Measurements from ENCODE around the gene LIN7A.
"Not testable (repeated sequence)": the region's sequence is repeated elsewhere in the genome, so short reads cannot be mapped to it uniquely, and the experiment has no call there.

LIN7A gene

GRCh38 chr12:80811957-80812708 lies 125.6 kb downstream of the LIN7A start:
- DNase-seq (ENCODE audit: low read depth in 1 of 2, low spot score in 1 of 2), result no peak

GRCh38 chr12:80810874-80811273 lies 126.9 kb downstream of the LIN7A start:
- no peak for DNase-seq (ENCODE audit: low read depth in 1 of 2, low spot score in 1 of 2)

DNA sequence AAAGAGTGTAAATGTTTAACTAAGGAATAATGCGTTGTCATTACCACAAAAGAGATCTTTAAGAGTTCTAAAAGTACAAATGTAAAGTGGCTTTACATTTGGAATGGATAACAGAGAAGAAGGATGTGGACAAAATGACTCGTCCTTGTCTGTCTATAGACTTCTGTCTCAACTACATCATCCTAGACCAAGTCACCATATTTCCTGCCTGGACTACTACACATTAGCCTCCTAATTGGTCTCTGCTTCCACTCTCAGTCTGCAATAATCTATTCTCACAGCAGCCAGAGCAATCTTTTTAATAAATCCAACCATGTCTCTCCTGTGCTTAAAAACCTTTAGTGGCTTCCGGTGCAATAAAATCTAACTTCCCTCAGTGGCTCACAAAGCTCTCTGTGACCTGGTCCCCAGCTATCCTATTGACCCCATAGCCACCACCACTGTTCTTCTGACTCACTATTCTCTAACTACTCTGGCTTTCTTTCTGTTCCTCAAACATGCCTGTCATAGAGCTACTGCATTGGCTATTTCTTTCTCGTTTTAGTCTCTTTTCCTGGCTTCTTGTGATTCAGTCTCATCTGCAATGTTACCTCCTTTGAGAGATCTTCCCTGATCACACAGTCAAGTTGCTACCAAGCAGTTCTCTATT lies 130.0 kb downstream of the LIN7A start:
- DNase-seq (ENCODE audit: low read depth in 1 of 2, low spot score in 1 of 2), result no peak

- DNase-seq (ENCODE audit: low read depth in 1 of 2, low spot score in 1 of 2), result no peak
Measured at GRCh38 chr12:80805106-80805505, 132.6 kb downstream of the LIN7A start.

DNA sequence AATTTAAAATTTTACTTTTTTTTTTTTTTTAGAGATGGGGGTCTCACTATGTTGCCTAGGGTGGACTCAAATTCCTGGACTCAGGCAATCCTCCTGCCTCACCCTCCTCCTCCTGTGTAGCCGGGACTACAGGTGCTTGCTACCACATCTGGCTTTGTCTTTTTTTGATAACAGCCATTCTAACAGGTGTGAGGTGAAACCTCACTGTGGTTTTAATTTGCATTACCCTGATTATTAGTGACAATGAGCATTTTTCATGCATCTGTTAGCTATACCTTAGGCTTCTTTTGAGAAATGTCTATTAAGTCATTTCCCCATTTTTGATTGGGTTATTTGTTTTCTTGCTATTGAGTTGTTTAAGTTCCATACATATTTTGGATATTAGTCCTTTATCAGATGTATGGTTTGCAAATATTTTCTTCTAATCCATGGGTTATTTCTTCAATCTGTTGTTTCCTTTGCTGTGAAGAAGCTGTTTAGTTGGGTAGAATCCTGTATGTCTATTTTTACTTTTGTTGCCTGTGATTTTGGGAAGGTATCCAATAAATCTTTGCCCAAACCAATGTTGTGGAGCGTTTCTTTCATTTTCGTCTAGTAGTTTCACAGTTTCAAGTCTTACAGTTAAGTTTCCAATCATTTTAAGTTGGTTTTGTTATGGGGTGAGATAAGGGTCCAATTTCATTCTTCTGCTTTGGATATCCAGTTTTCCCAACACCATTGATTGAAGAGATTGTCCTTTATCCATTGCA lies 134.9 kb downstream of the LIN7A start:
- no peak for DNase-seq (ENCODE audit: low read depth in 1 of 2, low spot score in 1 of 2)

GRCh38 chr12:80798281-80798680 lies 139.5 kb downstream of the LIN7A start:
- DNase-seq (ENCODE audit: low read depth in 1 of 2, low spot score in 1 of 2), result no peak

DNA sequence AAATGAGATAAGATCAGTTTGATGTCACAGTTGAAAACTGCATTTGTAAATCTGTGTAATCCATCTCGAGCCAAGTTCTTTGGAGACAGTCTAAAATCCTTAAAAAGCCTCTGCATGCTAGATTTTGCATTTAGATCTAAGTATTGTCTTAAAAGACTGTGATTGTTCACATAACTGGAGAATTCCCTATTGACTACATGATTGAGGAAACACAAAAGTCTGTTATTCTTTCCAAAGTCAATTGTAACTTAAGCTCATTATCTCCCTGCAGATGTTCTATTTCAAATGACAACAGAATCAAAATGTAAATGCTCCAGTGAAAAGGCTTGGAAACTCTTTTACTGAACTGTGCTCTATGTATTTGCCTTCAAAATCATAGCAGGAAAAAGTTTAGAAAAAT lies 143.2 kb downstream of the LIN7A start:
- DNase-seq (ENCODE audit: low read depth in 1 of 2, low spot score in 1 of 2), result no peak

DNA sequence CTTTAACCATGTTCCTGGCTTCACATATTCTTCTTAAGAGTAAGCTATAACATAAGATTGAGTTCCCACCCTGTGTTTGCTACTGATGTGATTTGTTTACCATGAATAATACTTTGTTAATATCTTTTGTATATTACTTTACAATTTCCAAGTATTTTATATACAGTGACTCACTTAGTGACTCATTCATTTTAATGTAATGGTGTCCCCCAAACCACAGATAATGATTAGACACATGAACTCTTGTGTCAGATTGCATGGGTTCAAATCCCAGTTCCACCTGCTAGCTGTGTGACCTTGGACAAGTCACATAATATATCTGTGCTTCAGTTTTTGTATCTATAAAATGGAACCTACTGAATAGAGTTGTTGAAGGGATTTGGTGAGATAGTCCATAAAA lies 144.9 kb downstream of the LIN7A start:
- DNase-seq (ENCODE audit: low read depth in 1 of 2, low spot score in 1 of 2), result no peak

DNA sequence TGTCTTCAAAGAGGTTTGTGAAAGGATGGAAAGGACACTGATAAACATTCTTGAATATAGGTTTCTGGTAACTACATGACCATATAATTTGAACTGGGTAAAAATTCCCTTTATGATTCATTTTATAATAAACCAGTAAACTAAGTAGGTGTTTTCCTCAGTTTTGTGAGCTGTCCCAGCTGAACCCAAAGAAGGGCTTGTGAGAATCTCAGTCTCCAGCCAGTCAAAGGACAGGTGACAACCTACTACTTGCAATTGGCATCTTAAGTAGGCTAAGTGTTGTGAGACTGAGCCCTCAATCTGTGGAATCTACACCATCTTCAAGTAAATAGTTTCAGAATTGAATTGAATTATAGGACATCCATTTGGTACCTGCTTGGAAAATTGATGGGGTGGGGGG lies 145.9 kb downstream of the LIN7A start:
- DNase-seq (ENCODE audit: low read depth in 1 of 2, low spot score in 1 of 2), result no peak

DNA sequence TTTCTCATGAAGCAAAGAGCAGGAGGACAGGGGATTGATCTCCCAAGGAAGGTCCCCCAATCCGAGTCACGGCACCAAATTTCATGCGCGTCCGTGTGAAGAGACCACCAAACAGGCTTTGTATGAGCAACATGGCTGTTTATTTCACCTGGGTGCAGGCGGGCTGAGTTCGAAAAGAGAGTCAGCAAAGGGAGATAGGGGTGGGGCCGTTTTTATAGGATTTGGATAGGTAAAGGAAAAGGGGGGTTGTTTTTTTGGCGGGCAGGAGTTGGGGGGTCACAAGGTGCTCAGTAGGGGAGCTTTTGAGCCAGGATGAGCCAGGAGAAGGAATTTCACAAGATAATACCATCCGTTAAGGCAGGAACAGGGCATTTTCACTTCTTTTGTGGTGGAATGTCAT lies 149.3 kb downstream of the LIN7A start:
- not testable (repeated sequence) for DNase-seq (ENCODE audit: low read depth in 1 of 2, low spot score in 1 of 2)

GRCh38 chr12:80782963-80783470 lies 154.7 kb downstream of the LIN7A start:
- DNase-seq (ENCODE audit: low read depth in 1 of 2, low spot score in 1 of 2), result not testable (repeated sequence)

DNA sequence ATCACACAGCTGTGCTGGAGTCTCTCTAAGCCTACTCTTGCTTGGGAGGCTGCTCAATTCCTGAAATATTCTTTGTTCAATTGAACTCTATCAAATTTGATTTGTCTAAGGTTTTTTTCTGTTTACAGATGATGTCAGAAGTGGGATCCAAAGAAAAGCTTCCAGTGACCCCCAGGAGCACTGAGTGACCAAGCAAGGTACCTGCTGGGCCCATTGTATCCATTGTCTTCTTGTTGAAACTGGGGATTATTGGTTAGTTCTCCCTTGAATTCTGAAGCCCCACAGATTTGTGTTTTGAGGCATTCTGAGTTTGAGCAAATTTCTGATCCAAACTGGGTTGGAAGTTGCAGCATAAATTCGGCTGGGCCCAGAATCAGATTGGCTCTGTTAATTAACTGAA lies 156.4 kb downstream of the LIN7A start:
- DNase-seq (ENCODE audit: low read depth in 1 of 2, low spot score in 1 of 2), result no peak

DNA sequence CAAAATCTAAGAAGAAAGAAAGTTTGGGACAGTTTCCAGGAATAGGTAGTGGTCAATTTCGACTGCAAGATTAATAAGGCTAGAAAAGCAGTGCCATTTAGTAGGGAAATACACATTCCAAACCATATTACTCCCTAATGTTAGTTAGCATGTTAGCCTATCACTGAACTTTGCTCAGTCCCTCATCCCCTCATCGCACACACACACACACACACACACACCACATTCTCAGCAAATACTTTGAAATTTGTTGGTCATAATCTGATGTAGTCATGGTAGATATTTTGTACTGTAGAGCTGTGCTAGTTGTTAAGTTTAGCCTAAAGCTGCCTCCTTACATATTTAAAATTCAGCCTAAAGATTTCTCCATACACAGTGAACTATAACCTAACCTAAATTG lies 157.0 kb downstream of the LIN7A start:
- DNase-seq (ENCODE audit: low read depth in 1 of 2, low spot score in 1 of 2), result no peak

DNA sequence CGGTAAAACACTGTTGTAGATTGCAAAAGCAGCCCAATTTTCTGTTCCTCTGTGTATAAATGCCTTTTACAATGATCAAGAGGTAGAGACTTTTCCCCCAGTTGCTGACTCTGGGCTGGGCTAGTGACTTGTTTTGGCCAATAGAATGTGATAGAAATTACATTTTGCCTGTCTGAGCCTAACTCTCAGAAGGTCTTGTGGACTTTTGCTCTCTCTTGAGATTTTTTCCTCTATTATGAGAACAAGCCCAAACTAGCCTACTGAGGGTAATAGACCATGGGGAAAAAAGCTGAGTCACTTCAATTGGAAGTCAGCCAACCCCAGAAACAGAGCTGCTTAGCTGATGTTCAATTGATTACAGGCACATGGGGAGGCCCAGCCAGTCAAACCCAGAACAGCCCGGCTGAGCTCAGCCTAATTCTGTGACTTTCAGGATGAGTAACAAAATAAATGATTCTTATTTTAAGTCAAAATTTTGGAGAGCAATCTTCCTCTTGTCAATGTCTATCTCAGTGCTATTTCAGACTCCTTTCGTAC lies 159.7 kb downstream of the LIN7A start:
- no peak for DNase-seq (ENCODE audit: low read depth in 1 of 2, low spot score in 1 of 2)

DNA sequence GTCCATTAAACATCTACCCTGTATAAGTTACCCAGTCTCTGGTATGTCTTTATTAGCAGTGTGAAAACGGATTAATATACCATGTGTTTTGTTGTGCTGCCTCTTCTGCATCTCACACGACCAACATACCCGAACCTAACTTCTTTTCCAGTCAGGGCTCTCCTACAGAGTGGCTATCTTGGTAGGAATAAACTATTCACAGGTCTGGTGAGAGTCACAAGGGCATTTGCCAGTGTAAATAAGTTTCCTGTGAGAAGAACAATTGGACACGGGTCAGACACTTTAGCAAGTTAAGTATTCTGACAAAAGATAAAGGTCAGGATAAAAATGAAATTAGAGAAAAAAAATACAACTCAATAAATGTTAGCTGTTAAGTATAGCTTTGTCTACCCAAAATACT lies 160.1 kb downstream of the LIN7A start:
- DNase-seq (ENCODE audit: low read depth in 1 of 2, low spot score in 1 of 2), result no peak

- no peak for DNase-seq (ENCODE audit: low read depth in 1 of 2, low spot score in 1 of 2)
Measured at GRCh38 chr12:80776706-80777105, 161.0 kb downstream of the LIN7A start.

- no peak for DNase-seq (ENCODE audit: low read depth in 1 of 2, low spot score in 1 of 2)
Measured at GRCh38 chr12:80770958-80771357, 166.8 kb downstream of the LIN7A start.

- no peak for DNase-seq (ENCODE audit: low read depth in 1 of 2, low spot score in 1 of 2)
Measured at GRCh38 chr12:80769553-80770140, 168.1 kb downstream of the LIN7A start.

DNA sequence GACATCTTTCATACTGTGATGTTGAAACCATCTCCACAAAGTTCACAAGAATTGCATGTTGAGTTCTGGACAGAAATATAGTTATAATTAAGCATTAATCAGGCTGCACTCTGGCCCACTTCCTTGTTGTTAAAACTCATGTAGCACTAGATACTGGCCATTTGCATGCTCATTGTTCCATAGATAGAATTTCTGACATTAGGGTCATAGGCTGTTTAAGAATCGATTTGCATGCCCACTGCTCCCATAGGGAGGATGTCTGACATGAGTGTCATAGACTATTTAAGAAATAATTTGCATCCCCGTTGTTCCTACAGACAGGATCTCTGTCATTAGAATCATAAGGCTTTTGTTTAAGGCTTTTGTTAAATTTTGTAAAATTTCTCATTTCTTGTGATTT lies 170.8 kb downstream of the LIN7A start:
- no peak for DNase-seq (ENCODE audit: low read depth in 1 of 2, low spot score in 1 of 2)

DNA sequence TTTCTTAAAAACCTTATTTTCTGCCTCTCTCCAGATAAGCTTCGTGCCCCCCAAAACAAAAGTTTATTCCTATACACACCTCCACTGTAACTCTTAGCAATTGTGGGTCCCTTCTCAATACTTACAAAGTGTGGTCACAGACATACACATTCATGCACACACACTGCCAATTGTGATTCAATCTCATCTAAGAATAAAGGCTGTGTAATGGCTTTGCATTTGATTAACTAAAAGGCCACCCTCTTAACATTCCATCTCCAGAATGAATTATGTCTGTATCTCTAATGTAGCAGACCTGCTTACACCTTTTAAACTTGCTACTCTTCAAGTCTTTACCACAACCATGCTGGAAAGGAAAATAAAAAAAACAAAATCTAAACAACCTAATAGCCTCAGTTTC lies 171.5 kb downstream of the LIN7A start:
- DNase-seq (ENCODE audit: low read depth in 1 of 2, low spot score in 1 of 2), result no peak

DNA sequence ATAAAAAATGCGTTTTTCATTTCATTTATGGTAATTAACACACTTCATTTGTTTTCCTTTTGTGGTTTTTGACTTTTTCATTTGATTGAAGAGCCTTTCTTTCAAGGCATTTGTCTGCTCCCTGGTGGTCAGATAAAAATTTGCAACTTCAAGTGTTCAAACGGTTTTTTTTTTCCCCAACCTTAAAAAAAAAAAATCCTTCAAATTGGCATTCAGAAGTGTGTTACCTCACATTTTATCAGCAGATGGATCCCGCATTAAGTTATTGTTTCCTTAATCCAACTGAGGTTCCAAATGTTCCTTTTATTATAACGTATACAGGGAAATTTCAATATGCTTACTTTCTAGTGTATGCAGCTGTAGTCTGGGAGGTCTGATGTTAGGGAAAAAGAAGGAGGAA lies 173.9 kb downstream of the LIN7A start:
- DNase-seq (ENCODE audit: low read depth in 1 of 2, low spot score in 1 of 2), result no peak
